Stimulated activated CD4-positive, alpha-beta T cell treated with anti-CD3 and anti-CD28 coated beads, Interleukin-1b, Interleukin-23, amount 100 ng/mL, for 4 hours (primary cell): ENCODE measurements around the gene CHMP2A.
"Not testable (repeated sequence)": the region's sequence is repeated elsewhere in the genome, so short reads cannot be mapped to it uniquely, and the experiment has no call there.

Experiments
- DNase-seq, 2 donors: peaks; one replicate each; pipeline ENCODE4 v3.0.0-alpha.2; 2020; ENCODE audit warnings: low read depth in 2 of 2

Gene CHMP2A

GRCh38 chr19:58555369-58555885, 522 bp upstream of the CHMP2A start:
- no peak for DNase-seq

- no peak for DNase-seq
Measured at GRCh38 chr19:58553799-58554493, 959 bp downstream of the CHMP2A start.

GRCh38 chr19:58552655-58553054, 2.2 kb downstream of the CHMP2A start:
- no peak for DNase-seq

- no peak for DNase-seq
Measured at GRCh38 chr19:58551577-58552471, 3.1 kb downstream of the CHMP2A start.

GRCh38 chr19:58551123-58551497, 3.8 kb downstream of the CHMP2A start:
- no peak for DNase-seq

GRCh38 chr19:58550362-58551122, 4.4 kb downstream of the CHMP2A start:
- no peak for DNase-seq

GRCh38 chr19:58549664-58550361, 5.1 kb downstream of the CHMP2A start:
- DNase-seq: no peak

- no peak for DNase-seq
Measured at GRCh38 chr19:58548859-58549663, 5.8 kb downstream of the CHMP2A start.

- no peak for DNase-seq
Measured at GRCh38 chr19:58547323-58548312, 7.3 kb downstream of the CHMP2A start.

GRCh38 chr19:58546019-58546530, 8.8 kb downstream of the CHMP2A start:
- DNase-seq: no peak

- no peak for DNase-seq
Measured at GRCh38 chr19:58545286-58546018, 9.5 kb downstream of the CHMP2A start.

- DNase-seq: peak; percentile 65 to 75
Measured at GRCh38 chr19:58544591-58545285, 10.2 kb downstream of the CHMP2A start.

GRCh38 chr19:58543826-58544590, 10.9 kb downstream of the CHMP2A start, which contains the start of gene TRIM28:
Gene TRIM28, plus strand, starts transcription at chr19:58544064. Its CDS starts 694 bp downstream, at chr19:58544758.
- peak; percentile 100 for DNase-seq

GRCh38 chr19:58542641-58543372, 12.1 kb downstream of the CHMP2A start:
- not testable (repeated sequence) for DNase-seq

- DNase-seq: not testable (repeated sequence)
Measured at GRCh38 chr19:58539169-58539559, 15.7 kb downstream of the CHMP2A start.
